GM10248 (cell line): ENCODE measurements around the gene KLF11.

Experiments used
- CTCF ChIA-PET: fragments of 300-600 bp; sonication (Branson Sonifier 250); formaldehyde crosslinking; extraction: SDS; loops from one replicate; lab custom pipeline; 2021; ENCODE audit warnings: antibody characterized with exemption; lab: Yijun Ruan, JAX
- POLR2A ChIA-PET: fragments of 350-650 bp; sonication (Branson Sonifier 250); formaldehyde crosslinking; extraction: SDS; loops from one replicate; lab custom pipeline; 2020; ENCODE audit warnings: antibody characterized with exemption; lab: Yijun Ruan, JAX
- DNase-seq: peaks from one replicate; pipeline ENCODE4 v3.0.0; 2012; ENCODE audit errors: extremely low spot score
- CTCF ChIP-seq: IDR thresholded peaks from 2 replicates; pipeline ENCODE4 v1.5.1; 2012; ENCODE audit warnings: mild to moderate bottlenecking, low read depth; ENCODE audit errors: extremely low read depth, missing control alignments, control extremely low read depth

The KLF11 gene

GRCh38 chr2:10004401-10004800 is 38.9 kb upstream of the KLF11 start:
- CTCF ChIA-PET, result interaction anchor here (2.4 kb wide), 1 partner anchor 20 kb away, joined by 11 read pairs; no protein-coding TSS in a partner anchor

GRCh38 chr2:10004836-10005235 is 38.5 kb upstream of the KLF11 start:
- no peak for TF ChIP-seq CTCF
- CTCF ChIA-PET, result interaction anchor here (2.4 kb wide), 1 partner anchor 20 kb away, joined by 11 read pairs; no protein-coding TSS in a partner anchor
- no peak for DNase-seq
- POLR2A ChIA-PET, result no interaction called here

More at GRCh38 chr2:10004401-10004800, 38.9 kb upstream of the KLF11 start:
- DNase-seq, result no peak
- POLR2A ChIA-PET, result no interaction called here
- no peak for TF ChIP-seq CTCF

- ChIA-PET POLR2A (no interaction called here), CTCF (interaction anchor here (0.8 to 2.4 kb wide), 4 partner anchors 11 to 191 kb away, joined by 3 to 11 read pairs (median 4); no protein-coding TSS in a partner anchor)
- DNase-seq, result no peak
- TF ChIP-seq CTCF, result no peak
Observed at GRCh38 chr2:10005461-10006235, 37.7 kb upstream of the KLF11 start.

- POLR2A ChIA-PET, result no interaction called here
- TF ChIP-seq CTCF, result no peak
- DNase-seq, result no peak
- CTCF ChIA-PET, result interaction anchor here (0.8 to 2.4 kb wide), 5 partner anchors 9 to 192 kb away, joined by 3 to 11 read pairs (median 3); no protein-coding TSS in a partner anchor
Observed at GRCh38 chr2:10006236-10007161, 36.9 kb upstream of the KLF11 start.

- DNase-seq, result no peak
- ChIA-PET POLR2A (no interaction called here), CTCF (interaction anchor here (0.9 to 2.4 kb wide), 2 partner anchors 9 to 10 kb away, joined by 3 to 6 read pairs; no protein-coding TSS in a partner anchor)
- TF ChIP-seq CTCF, result no peak
Observed at GRCh38 chr2:10007435-10007834, 35.9 kb upstream of the KLF11 start.

- POLR2A ChIA-PET, result no interaction called here
- no peak for DNase-seq
- no peak for TF ChIP-seq CTCF
- CTCF ChIA-PET, result interaction anchor here (0.9 to 2.4 kb wide), 4 partner anchors 8 to 208 kb away, joined by 3 to 8 read pairs (median 4); no protein-coding TSS in a partner anchor
Observed at GRCh38 chr2:10007921-10008808, 35.2 kb upstream of the KLF11 start.
